ENCODE data around the gene SETD1B.
"Not testable (repeated sequence)": the region's sequence is repeated elsewhere in the genome, so short reads cannot be mapped to it uniquely, and the experiment has no call there.

SETD1B gene

DNA sequence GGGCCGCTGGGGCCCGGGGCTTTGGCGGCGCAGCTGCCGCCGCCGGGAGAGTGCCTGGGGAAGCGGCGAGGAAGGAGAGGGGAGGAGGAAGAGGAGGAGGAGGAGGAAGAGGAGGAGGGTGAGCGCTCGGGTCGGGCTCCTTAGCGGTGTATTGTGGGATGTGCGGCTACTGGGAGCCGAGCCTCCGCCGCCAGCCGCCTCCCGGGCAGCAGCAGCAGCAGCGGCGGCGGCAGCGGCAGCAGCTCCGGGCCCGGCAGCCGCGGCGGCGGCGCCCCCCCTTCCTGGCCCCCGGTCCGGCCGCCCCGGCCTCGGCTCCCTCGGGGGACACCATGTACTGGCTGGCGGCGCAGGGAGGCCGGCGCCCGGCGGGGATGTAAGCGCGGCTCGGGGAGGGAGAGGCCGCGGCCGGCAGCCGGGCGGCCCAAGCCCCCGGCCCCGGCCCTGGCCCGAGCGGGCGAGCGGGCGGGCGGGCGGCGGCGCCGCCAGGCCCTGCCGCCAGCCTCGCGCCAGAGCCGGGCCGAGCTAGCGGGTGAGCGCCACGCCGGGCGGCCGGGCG, at the start of gene SETD1B:
Gene SETD1B (plus strand): TSS at position 149 of the 556 bp plus-strand sequence. CDS start 729 bp downstream, outside the sequence.
- peaks cover 7% of the 10 kb centered on the region for H3K36me3 ChIP-seq (ENCODE audit: control insufficient read depth, low read depth, low read length)
- peak within 1 kb of the TSS; percentile 81 for H3K4me3 ChIP-seq (ENCODE audit: low read length)
- H3K9me3 ChIP-seq (ENCODE audit: control insufficient read depth, low read depth, low read length): no peaks in the 10 kb centered on the region
- H3K9ac ChIP-seq (ENCODE audit: low read length): peak within 1 kb of the TSS; percentile 96
- H3K27me3 ChIP-seq (ENCODE audit: control insufficient read depth, insufficient read depth, low read length): no peaks in the 10 kb centered on the region
- H3K27ac ChIP-seq (ENCODE audit: low read length): peak within 1 kb of the TSS; percentile 95
- H3K4me1 ChIP-seq (ENCODE audit: control insufficient read depth, low read depth, low read length): peaks cover 16% of the 10 kb centered on the region

DNA sequence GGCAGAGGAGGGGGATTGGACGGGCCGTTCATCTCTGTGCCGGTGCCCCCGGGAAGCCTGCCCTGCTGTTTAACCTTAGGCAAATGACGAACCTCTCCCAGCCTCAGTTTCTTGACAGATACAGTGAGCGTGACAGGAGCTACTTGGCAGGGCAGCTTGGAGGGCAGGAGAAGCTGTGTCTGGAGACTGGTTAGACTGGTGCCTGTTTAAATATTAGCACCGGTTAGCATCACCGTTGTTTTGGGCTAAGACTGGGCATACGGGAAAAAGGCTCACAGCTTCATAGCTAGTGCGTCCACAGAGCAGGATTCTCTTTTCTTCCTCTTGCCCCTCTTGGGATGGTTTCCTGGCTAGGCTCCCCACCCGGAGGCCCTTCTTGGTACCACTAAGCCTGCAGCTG, 49.0 kb upstream of the SETD1B start:
- Histone ChIP-seq H3K27ac (ENCODE audit: low read length) (no peak overlapping the region), H3K9me3 (ENCODE audit: control insufficient read depth, low read depth, low read length) (no peaks in the 10 kb centered on the region), H3K36me3 (ENCODE audit: control insufficient read depth, low read depth, low read length) (peaks cover 3% of the 10 kb centered on the region), H3K4me3 (ENCODE audit: low read length) (no peak overlapping the region), H3K9ac (ENCODE audit: low read length) (no peak overlapping the region), H3K27me3 (ENCODE audit: control insufficient read depth, insufficient read depth, low read length) (no peaks in the 10 kb centered on the region), H3K4me1 (ENCODE audit: control insufficient read depth, low read depth, low read length) (no peaks in the 10 kb centered on the region)

DNA sequence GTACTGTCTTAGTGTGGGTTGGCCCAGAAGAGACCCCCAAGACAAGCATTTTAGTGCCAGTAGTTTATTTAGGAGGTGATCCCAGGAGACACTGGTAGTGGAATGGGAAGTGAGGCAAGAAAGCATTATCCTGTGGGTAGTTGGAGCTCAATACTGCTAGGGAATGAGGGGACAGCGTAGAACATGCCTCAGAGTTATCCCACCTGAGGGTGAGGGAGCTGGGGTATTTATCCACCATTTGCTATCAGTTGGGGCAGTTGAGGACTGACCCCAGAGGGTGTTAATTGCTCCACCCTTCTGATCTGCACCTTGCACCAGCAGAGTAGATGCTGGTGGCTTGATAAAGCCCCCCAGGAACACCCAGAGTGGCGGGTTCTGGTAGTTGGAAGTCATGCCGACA, 48.2 kb upstream of the SETD1B start:
- Histone ChIP-seq H3K9ac (ENCODE audit: low read length) (no peak overlapping the region), H3K4me1 (ENCODE audit: control insufficient read depth, low read depth, low read length) (no peaks in the 10 kb centered on the region), H3K9me3 (ENCODE audit: control insufficient read depth, low read depth, low read length) (no peaks in the 10 kb centered on the region), H3K36me3 (ENCODE audit: control insufficient read depth, low read depth, low read length) (no peaks in the 10 kb centered on the region), H3K27ac (ENCODE audit: low read length) (no peak overlapping the region), H3K4me3 (ENCODE audit: low read length) (no peak overlapping the region), H3K27me3 (ENCODE audit: control insufficient read depth, insufficient read depth, low read length) (no peaks in the 10 kb centered on the region)

DNA sequence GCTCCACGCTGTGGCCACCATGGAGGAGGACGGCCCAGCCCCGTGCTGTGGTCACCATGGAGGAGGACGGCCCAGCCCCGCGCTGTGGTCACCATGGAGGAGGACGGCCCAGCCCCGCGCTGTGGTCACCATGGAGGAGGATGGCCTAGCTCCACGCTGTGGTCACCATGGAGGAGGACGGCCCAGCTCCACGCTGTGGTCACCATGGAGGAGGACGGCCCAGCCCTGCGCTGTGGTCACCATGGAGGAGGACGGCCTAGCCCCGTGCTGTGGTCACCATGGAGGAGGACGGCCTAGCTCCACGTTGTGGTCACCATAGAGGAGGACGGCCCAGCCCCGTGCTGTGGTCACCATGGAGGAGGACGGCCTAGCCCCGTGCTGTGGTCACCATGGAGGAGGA, 45.3 kb upstream of the SETD1B start:
- not testable (repeated sequence) for H3K27ac ChIP-seq (ENCODE audit: low read length); H3K4me3 ChIP-seq (ENCODE audit: low read length); H3K9me3 ChIP-seq (ENCODE audit: control insufficient read depth, low read depth, low read length); H3K4me1 ChIP-seq (ENCODE audit: control insufficient read depth, low read depth, low read length); H3K27me3 ChIP-seq (ENCODE audit: control insufficient read depth, insufficient read depth, low read length); H3K36me3 ChIP-seq (ENCODE audit: control insufficient read depth, low read depth, low read length); H3K9ac ChIP-seq (ENCODE audit: low read length)

DNA sequence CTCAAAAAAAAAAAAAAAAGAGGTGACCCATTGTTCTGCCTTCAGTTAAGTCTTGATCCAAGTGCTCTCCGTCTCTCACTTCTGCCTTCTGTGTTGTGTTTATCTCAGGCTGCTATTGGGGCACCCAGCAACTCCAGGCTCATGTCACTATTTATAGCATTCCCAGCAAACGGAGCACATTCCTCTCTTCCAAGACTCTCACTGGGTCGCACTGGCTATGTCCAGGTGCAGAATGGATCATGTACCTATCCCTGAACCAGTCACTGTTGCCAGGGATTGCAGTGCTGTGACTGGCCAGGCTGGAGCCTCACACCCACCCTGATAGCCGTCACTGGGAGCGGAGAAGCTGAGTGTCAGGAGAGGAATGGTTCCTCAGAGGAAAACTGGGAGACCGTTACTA, 41.5 kb upstream of the SETD1B start:
- H3K27ac ChIP-seq (ENCODE audit: low read length): no peak overlapping the region
- H3K4me1 ChIP-seq (ENCODE audit: control insufficient read depth, low read depth, low read length): no peaks in the 10 kb centered on the region
- H3K9me3 ChIP-seq (ENCODE audit: control insufficient read depth, low read depth, low read length): no peaks in the 10 kb centered on the region
- H3K4me3 ChIP-seq (ENCODE audit: low read length): no peak overlapping the region
- H3K27me3 ChIP-seq (ENCODE audit: control insufficient read depth, insufficient read depth, low read length): no peaks in the 10 kb centered on the region
- no peak overlapping the region for H3K9ac ChIP-seq (ENCODE audit: low read length)
- H3K36me3 ChIP-seq (ENCODE audit: control insufficient read depth, low read depth, low read length): no peaks in the 10 kb centered on the region

DNA sequence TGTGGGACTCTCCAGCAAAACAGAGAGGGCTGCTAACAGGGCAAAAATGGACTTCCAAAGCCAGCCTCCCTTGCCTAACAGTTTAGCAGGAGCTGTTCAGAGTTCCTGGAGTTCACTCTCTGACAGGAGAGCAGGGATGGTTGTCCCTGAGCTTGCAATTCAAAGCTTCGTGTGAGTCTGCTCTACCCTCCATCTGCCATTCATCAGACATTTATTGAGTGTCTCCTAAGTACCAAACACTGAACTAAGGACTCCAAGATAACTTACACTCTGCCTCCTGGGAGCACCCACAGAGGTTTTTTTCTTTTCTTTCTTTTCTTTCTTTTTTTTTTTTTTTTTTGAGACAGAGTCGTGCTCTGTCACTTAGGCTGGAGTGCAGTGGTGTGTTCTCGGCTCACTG, 39.0 kb upstream of the SETD1B start:
- Histone ChIP-seq H3K27ac (ENCODE audit: low read length) (no peak overlapping the region), H3K9me3 (ENCODE audit: control insufficient read depth, low read depth, low read length) (no peaks in the 10 kb centered on the region), H3K4me3 (ENCODE audit: low read length) (no peak overlapping the region), H3K36me3 (ENCODE audit: control insufficient read depth, low read depth, low read length) (no peaks in the 10 kb centered on the region), H3K4me1 (ENCODE audit: control insufficient read depth, low read depth, low read length) (no peaks in the 10 kb centered on the region), H3K27me3 (ENCODE audit: control insufficient read depth, insufficient read depth, low read length) (no peaks in the 10 kb centered on the region), H3K9ac (ENCODE audit: low read length) (no peak overlapping the region)

DNA sequence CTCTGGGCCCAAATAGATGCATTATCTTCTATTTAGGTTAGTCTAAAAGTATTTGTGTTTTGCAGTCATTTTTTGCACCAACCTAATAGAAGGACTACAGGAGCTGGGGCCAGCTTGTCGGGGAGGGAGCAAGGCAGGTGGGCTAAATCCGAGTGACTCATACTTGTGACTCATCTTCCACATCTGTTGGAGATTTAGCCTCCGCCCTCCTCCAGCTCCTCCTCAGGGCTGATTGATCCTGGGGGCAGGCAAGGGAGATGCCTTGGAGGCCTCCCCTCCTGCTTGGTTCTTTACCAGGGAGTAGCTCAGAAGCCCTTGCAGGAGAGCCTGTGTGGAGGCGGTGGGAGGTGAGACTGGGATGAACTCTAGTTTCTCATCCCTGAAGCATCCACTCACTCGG, 38.2 kb upstream of the SETD1B start:
- no peak overlapping the region for H3K27ac ChIP-seq (ENCODE audit: low read length)
- no peak overlapping the region for H3K9ac ChIP-seq (ENCODE audit: low read length)
- H3K27me3 ChIP-seq (ENCODE audit: control insufficient read depth, insufficient read depth, low read length): no peaks in the 10 kb centered on the region
- H3K36me3 ChIP-seq (ENCODE audit: control insufficient read depth, low read depth, low read length): no peaks in the 10 kb centered on the region
- H3K4me3 ChIP-seq (ENCODE audit: low read length): no peak overlapping the region
- no peaks in the 10 kb centered on the region for H3K4me1 ChIP-seq (ENCODE audit: control insufficient read depth, low read depth, low read length)
- no peaks in the 10 kb centered on the region for H3K9me3 ChIP-seq (ENCODE audit: control insufficient read depth, low read depth, low read length)

DNA sequence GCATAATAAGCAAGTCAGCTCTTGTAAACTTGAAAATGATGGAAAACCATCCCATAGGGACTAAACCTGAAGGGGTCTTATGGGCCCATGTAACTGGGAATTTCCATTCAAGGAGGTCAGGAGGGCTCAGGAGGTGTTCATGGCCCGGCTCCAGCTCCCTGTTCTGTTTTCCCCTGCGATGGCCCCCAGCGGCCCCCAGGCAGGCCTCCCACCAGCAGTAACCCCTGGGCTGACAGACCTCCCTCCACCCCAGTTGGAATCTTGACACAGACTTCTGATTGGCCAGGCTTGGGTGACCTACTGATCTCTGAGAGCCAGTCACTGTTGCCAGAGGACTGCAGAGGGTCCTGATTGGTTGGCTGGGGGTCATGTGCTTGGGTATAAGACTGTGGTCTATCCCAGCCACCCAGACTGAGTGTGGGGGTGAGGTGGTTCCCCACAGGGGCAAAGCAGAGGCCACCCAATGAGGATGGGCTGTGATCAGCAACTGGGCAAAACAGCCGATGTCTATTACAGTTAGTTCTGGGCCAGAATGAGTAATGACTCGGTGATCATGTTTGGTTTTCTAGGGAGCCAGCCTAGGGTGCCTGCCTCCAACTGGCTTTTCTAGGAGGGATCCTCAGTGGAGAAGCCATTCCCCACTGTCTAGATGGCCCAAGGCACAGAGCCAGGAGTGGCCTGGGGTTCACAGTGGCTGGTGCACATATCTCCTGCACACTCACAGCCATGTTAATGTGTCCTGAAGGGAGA, 37.3 kb upstream of the SETD1B start:
- H3K4me3 ChIP-seq (ENCODE audit: low read length): no peak overlapping the region
- no peak overlapping the region for H3K9ac ChIP-seq (ENCODE audit: low read length)
- H3K27ac ChIP-seq (ENCODE audit: low read length): no peak overlapping the region
- H3K4me1 ChIP-seq (ENCODE audit: control insufficient read depth, low read depth, low read length): no peaks in the 10 kb centered on the region
- H3K27me3 ChIP-seq (ENCODE audit: control insufficient read depth, insufficient read depth, low read length): no peaks in the 10 kb centered on the region
- no peaks in the 10 kb centered on the region for H3K36me3 ChIP-seq (ENCODE audit: control insufficient read depth, low read depth, low read length)
- H3K9me3 ChIP-seq (ENCODE audit: control insufficient read depth, low read depth, low read length): no peaks in the 10 kb centered on the region

DNA sequence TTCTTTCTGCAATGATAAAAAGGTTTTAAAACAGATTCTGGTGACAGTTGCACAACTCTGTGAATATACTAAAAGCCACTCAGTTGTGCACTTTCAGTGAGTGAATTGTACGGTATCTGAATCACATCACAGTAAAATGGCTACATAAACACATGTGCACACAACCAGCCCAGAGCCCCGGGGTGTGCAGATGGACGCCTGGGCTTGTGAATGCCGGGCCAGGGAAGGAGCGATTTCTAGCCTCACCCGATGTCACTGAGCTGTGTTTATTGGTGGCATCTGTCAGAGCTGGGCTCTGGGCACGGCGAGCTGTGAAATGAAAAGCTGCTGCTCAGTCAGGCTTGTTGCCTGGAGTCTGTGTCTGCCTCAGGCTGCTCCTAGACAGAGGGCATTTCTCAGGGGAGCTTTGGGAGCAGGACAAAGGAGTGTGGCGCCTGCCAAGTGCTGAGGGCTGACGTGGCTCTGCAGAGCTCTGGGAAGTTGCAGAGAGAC, 36.2 kb upstream of the SETD1B start:
- Histone ChIP-seq H3K27me3 (ENCODE audit: control insufficient read depth, insufficient read depth, low read length) (no peaks in the 10 kb centered on the region), H3K4me3 (ENCODE audit: low read length) (no peak overlapping the region), H3K36me3 (ENCODE audit: control insufficient read depth, low read depth, low read length) (no peaks in the 10 kb centered on the region), H3K4me1 (ENCODE audit: control insufficient read depth, low read depth, low read length) (no peaks in the 10 kb centered on the region), H3K9ac (ENCODE audit: low read length) (no peak overlapping the region), H3K27ac (ENCODE audit: low read length) (no peak overlapping the region), H3K9me3 (ENCODE audit: control insufficient read depth, low read depth, low read length) (no peaks in the 10 kb centered on the region)

DNA sequence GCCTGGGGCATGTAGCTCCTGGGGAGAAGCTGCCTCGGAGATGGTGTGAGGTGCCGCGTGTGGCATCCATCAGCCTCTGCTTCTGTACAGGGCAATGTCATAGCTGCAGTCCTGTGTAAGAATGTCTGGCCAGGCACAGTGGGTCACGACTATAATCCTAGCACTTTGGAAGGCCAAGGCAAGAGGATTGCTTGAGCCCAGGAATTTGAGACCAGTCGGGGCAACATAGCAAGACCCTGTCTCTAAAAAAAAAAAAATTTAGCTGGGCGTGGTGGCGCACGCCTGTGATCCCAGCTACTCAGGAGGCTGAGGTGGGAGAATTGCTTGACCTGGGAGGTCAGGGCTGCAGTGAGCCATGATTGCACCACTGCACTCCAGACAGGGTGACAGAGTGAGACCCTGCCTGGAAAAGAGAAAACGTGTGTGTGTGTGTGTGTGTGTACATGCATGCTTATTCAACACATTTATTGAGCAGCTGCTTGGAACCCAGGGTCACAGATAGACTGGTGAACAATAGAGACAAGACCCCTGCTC, 34.4 kb upstream of the SETD1B start:
- H3K4me1 ChIP-seq (ENCODE audit: control insufficient read depth, low read depth, low read length): no peaks in the 10 kb centered on the region
- H3K36me3 ChIP-seq (ENCODE audit: control insufficient read depth, low read depth, low read length): no peaks in the 10 kb centered on the region
- no peak overlapping the region for H3K9ac ChIP-seq (ENCODE audit: low read length)
- no peaks in the 10 kb centered on the region for H3K27me3 ChIP-seq (ENCODE audit: control insufficient read depth, insufficient read depth, low read length)
- H3K27ac ChIP-seq (ENCODE audit: low read length): no peak overlapping the region
- H3K9me3 ChIP-seq (ENCODE audit: control insufficient read depth, low read depth, low read length): no peaks in the 10 kb centered on the region
- no peak overlapping the region for H3K4me3 ChIP-seq (ENCODE audit: low read length)

DNA sequence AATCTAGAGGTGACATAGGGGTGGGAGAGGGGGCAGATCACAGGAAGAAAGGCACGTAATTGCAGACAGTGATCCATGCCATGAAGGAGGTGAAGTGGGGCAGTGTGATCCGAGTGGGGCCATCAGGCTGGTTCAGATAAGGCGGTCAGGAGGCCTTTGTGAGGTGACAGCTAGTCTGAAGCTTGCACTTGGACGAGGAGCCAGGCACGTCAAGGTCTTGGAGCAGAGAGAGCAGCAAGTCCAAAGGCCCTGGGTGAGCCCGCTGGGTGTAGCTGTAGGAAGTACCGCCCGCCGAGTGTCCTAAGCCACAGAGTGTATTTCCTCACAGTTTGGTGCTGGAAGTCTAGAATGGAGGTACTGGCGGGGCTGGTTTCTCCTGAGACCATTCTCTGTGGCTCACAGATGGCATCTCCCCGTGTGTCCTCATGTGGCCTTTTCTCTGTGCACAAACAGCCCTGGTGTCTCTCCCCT, 33.9 kb upstream of the SETD1B start:
- H3K9ac ChIP-seq (ENCODE audit: low read length): no peak overlapping the region
- H3K9me3 ChIP-seq (ENCODE audit: control insufficient read depth, low read depth, low read length): no peaks in the 10 kb centered on the region
- no peaks in the 10 kb centered on the region for H3K36me3 ChIP-seq (ENCODE audit: control insufficient read depth, low read depth, low read length)
- no peak overlapping the region for H3K4me3 ChIP-seq (ENCODE audit: low read length)
- H3K27ac ChIP-seq (ENCODE audit: low read length): no peak overlapping the region
- H3K4me1 ChIP-seq (ENCODE audit: control insufficient read depth, low read depth, low read length): no peaks in the 10 kb centered on the region
- H3K27me3 ChIP-seq (ENCODE audit: control insufficient read depth, insufficient read depth, low read length): no peaks in the 10 kb centered on the region

DNA sequence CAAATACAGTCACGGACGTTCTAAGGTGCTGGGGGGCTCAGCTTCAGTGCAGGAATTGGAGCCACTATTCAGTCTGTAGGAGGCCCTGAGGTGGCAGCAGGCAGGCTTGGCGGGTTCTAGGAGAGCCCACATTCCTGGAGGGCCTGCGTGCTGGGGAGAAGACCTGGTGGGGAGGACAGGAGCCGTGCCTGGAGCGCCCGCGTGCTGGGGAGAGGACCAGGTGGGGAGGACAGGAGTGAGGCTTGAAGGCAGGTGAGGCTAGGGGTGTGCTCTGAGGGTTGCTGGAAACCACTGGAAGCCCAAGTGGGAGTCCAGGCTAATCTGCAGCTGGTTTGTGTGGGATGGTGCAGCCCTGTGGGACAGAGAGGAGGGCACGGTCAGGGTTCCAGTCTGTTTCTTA, 33.4 kb upstream of the SETD1B start:
- Histone ChIP-seq H3K9ac (ENCODE audit: low read length) (no peak overlapping the region), H3K27ac (ENCODE audit: low read length) (no peak overlapping the region), H3K4me3 (ENCODE audit: low read length) (no peak overlapping the region), H3K27me3 (ENCODE audit: control insufficient read depth, insufficient read depth, low read length) (no peaks in the 10 kb centered on the region), H3K9me3 (ENCODE audit: control insufficient read depth, low read depth, low read length) (no peaks in the 10 kb centered on the region), H3K4me1 (ENCODE audit: control insufficient read depth, low read depth, low read length) (no peaks in the 10 kb centered on the region), H3K36me3 (ENCODE audit: control insufficient read depth, low read depth, low read length) (no peaks in the 10 kb centered on the region)
